Measurements from ENCODE around the gene STAMBPL1.
"Not testable (repeated sequence)": the region's sequence is repeated elsewhere in the genome, so short reads cannot be mapped to it uniquely, and the experiment has no call there.

STAMBPL1 gene

DNA sequence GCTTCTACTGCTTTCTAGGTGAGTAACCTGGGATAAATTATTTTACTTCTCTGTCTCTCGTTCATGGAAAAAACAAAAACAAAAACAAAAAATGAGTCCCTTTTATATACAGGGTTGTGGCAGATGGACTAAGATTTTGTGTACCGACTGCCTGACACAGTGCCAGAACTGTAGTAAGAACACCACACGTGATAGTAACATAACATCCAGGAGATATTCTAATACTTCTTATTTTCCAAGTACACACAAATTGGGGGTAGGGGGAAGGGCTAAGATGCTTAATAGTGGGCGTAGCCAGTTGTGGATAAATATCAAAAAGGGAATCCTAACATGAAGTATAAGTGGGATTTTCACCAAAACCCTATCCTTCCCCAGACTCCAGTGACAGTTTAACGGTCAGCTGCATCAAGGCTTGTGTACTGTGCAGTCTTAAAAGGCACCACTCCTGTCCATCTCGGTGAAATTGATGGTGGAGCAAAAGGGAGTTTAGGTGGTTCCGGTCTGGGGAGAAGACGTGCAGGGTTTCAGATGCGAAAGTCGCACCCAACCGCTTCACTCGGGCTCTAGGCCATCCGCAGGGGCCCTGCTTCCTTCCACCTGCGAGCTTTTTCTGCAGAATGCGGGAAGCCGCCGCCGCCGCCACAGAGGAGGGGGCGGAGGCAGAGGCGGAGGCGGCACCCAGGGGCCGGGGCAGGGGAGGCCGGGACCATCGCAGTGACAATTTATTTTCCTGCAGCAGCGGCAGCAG, at the start of gene STAMBPL1:
STAMBPL1 (plus strand) TSS at position 712 of the 748 bp plus-strand sequence. CDS start 21,464 bp downstream, outside the sequence.
- peak; percentile 36 to 43 for DNase-seq (ENCODE audit: low read depth in 2 of 2)

- no peak for DNase-seq (ENCODE audit: low read depth in 2 of 2)
Observed at GRCh38 chr10:88830643-88831268, 49.3 kb upstream of the STAMBPL1 start.

DNA sequence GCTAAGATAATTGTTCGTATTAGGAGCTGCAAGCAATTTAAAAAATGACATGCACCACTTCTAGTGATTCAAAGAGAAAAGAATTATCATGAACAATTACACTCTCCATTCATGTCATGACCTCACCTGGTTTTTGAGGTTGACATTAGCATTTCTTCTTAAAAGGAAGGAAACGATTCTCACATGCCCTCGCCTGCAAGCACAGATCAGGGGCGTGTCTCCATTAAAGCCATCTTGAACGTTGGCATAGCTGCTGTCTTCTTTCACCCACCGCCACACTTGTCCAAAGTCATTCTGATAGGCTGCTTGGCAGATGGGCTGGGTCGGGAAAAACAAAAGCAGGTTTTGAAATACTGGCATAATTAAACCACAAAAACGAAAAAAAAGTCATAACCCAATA, 48.3 kb upstream of the STAMBPL1 start:
- DNase-seq (ENCODE audit: low read depth in 2 of 2): peak in 1 of 2 donors; percentile 11

GRCh38 chr10:88832376-88832775, 47.7 kb upstream of the STAMBPL1 start:
- DNase-seq (ENCODE audit: low read depth in 2 of 2): no peak

GRCh38 chr10:88833156-88833555, 46.9 kb upstream of the STAMBPL1 start:
- no peak for DNase-seq (ENCODE audit: low read depth in 2 of 2)

DNA sequence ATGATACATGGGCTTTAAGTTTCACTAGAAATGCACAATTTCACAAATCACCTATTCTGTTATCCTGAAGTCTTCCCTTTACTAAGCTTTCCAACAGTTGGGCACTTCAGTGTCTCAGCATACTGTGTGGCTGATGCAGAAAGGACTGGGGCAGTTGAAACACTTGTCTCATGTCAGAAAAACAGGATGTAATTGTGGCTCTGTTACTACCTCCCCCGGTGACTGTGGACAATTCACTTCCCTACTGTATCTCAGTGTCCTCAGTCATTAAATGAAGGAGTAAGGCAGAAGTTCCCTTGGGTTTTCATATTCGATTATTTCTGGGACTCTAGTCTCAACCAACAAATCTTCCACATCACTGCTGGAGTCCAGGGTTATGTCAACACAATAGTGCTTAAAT, 46.3 kb upstream of the STAMBPL1 start:
- no peak for DNase-seq (ENCODE audit: low read depth in 2 of 2)

- peak; percentile 75 to 84 for DNase-seq (ENCODE audit: low read depth in 2 of 2)
Observed at GRCh38 chr10:88835096-88835909, 44.7 kb upstream of the STAMBPL1 start.

DNA sequence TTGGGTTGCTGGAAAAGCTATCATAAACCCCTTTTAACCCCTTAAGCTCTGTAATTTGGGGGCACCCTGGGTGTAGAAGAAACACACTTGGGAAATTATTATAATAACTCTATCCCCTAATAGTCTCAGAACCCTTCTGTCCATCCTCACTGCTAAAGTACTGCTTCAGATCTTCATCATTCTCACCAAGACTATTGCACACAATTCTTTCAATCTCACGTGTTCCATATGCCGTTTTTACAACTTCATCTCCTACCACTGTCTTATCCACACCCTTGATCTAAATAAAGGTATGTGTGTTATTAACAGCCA, 44.2 kb upstream of the STAMBPL1 start:
- DNase-seq (ENCODE audit: low read depth in 2 of 2): no peak

DNA sequence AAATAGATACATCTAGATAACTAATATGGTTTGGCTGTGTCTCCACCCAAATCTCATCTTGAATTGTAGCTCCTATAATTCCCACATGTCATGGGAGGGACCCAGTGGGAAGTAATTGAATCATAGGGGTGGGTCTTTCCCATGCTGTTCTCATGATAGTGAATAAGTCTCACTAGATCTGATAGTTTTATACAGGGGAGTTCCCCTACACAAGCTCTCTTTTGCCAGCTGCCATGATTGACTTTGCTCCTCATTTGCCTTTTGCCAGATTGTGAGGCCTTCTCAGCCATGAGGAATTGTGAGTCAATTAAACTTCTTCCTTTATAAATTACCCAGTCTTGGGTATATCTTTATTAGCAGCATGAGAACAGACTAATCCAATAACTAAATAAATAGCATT, 42.4 kb upstream of the STAMBPL1 start:
- not testable (repeated sequence) for DNase-seq (ENCODE audit: low read depth in 2 of 2)

DNA sequence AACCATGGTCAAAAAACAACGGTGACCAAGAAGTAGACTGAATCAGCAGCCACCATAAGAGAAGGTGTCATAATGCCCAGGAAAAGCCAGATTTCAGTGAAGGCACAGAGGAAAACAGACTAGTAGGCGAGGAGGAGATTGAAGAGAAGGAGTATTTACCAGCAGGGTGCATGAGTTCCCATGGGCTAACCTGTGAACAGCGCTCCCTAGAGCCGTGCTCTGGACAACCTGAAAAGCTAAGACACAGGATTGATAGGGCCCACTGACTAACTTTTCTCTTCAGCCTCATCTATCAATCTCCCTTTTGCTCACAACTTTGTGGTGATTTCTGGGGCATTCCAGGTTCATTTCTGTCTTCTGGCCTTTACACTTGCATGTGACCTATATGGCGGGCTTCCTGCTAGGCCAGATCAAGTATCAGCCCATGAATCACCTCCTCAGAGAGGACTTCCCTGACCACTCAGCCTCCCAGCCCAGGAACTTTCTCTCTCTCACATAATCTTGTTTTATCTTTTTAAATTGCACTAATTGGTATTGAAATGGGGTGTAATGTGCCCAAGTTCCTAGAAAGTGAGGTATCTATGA, 41.2 kb upstream of the STAMBPL1 start:
- DNase-seq (ENCODE audit: low read depth in 2 of 2): no peak

DNA sequence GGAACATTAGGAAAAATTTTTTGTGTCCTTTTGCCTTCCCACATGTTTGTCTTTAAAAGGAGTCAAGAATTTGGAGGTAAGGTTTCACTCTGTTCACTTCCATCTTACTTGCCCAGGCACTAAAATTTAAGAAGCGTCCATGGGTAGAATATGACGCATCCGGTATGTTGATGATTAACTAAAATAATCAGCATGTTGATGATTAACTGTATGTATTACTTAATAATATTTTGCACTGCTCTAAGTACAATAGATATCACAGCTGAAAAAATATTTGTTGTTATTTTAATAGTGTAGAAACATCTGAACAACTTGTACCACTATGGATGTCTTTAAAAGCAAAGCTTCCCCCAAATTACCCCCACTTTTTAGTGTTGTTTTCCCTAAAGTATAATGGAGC, 39.9 kb upstream of the STAMBPL1 start:
- DNase-seq (ENCODE audit: low read depth in 2 of 2): no peak

GRCh38 chr10:88840881-88841280, 39.2 kb upstream of the STAMBPL1 start:
- no peak for DNase-seq (ENCODE audit: low read depth in 2 of 2)

GRCh38 chr10:88841316-88842111, 38.5 kb upstream of the STAMBPL1 start:
- no peak for DNase-seq (ENCODE audit: low read depth in 2 of 2)

GRCh38 chr10:88843171-88843570, 36.9 kb upstream of the STAMBPL1 start:
- no peak for DNase-seq (ENCODE audit: low read depth in 2 of 2)

DNA sequence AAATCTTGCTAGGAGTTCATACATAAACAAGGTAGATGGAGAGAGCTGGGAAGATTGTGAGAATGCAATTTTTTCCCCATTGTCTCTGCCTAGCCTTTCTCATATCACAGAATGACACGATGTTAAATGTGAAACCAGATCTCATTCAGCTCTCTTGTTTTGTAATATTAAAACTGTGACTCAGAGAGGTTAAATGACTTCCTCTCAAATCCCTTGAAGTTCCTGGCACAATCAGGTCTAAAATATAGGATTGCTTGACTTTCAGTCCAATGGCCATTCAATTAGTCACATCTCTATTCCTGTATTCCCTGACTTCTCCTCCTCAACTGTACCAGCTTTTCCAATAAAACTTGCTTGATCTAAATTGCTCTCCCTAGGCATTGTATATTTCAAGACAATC, 31.5 kb upstream of the STAMBPL1 start:
- DNase-seq (ENCODE audit: low read depth in 2 of 2): no peak

DNA sequence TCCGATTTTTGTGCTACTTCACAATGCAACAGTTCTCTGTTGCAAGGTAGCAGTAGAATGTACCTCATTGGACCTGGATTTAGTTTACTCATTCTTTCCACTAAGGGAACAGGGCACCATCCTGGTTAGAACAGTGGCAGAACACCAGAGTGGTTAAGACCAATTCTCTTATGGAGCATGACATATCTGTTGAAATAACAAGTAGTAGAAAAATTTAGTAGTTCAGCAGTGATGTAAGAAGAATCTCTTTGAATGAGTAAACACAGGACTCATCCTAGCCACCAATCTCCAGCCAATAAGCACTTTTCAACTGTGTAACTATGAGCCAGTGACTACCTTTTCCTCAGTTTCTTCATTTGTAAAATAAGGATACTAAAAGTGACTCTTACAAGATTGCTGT, 30.8 kb upstream of the STAMBPL1 start:
- DNase-seq (ENCODE audit: low read depth in 2 of 2): no peak

- DNase-seq (ENCODE audit: low read depth in 2 of 2): no peak
Observed at GRCh38 chr10:88850712-88851111, 29.3 kb upstream of the STAMBPL1 start.

DNA sequence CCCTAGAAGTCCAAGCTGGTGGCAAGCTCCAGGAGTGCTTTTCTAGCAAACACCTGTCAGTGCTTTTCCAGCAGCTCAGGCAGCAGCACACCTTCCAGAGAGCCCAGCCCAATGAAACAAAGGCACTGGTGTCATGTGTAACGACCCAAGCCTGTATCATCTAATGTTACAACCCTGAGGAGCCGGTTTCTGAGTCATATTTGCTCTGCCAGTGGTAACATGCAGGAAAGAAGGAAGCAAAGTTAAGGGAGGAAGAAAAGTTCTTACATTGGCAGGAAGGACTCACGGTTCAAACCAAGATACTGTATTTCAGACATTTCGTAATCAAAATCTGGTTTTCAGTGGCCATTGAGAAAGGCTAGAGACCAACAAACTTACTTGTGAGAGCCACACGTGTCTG, 28.3 kb upstream of the STAMBPL1 start, which contains the start of gene ANKRD22:
ANKRD22 (minus strand) TSS at position 139 of the 400 bp plus-strand sequence. CDS start 237 bp downstream, outside the sequence.
- DNase-seq (ENCODE audit: low read depth in 2 of 2): no peak

- no peak for DNase-seq (ENCODE audit: low read depth in 2 of 2)
Observed at GRCh38 chr10:88852327-88852726, 27.7 kb upstream of the STAMBPL1 start.

DNA sequence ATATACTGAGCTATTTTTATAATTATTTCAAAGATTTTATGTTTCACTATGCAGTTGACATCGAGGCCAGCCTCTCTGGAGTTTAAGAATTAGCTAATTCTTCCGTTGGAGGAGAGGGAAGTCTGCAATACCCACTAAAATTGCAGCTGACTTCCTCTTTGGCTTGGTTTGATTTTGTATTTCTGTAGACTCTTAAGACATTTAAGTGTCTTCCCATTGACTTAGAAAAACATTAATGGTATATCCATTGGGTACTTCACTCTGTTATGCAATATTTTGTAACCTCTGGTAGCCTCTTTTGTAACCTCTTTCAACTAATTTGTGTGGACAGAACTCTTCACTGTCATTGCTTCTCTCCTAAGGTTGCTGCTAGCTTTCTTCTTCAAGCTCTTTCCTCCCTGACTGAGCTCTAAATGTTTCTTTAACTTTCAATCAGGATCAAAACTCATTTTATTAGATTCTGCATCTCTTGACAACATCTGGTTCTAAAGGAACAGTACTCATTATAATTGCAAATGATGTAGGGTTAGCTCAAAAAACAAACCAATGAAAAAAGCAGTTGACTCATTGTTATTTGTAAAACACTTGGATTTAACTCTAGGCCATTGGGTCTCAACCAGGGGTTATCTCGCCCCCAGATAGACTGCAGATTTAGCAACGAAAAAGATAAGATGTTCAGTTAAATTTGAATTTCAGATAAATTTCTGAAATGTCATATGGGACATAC, 26.7 kb upstream of the STAMBPL1 start:
- DNase-seq (ENCODE audit: low read depth in 2 of 2): no peak

GRCh38 chr10:88854684-88855083, 25.4 kb upstream of the STAMBPL1 start:
- no peak for DNase-seq (ENCODE audit: low read depth in 2 of 2)

Measured in stimulated activated CD8-positive, alpha-beta memory T cell treated with anti-CD3 and anti-CD28 coated beads, Interleukin-2, amount 100 ng/mL, for 1 hour (primary cell).